GM23338 (cell line): Measurements from ENCODE around the gene PPP2R3B. TPM values are rescaled to one million over a fixed set of nuclear protein-coding genes. Genes with fewer than 3 reads are reported as not detected.

Experiments used
- ATAC-seq: fragments of 200-7000 bp; cut with Tn5 transposase; 3 replicates; pipeline ENCODE4 v1.9.1; 2020
- DNase-seq: peaks from one replicate; pipeline ENCODE4 v3.0.0-alpha.2; 2015; ENCODE audit warnings: low spot score
- H2AFZ ChIP-seq: fragments of 200-600 bp; sonication (generic); 2 replicates; pipeline ENCODE4 v1.8.0; 2016; ENCODE audit warnings: antibody characterized with exemption, mild to moderate bottlenecking, moderate library complexity
- H3F3A ChIP-seq: fragments of 200-600 bp; sonication (generic); replicated peaks from 2 replicates; pipeline ENCODE4 v1.8.0; 2017; ENCODE audit warnings: antibody characterized with exemption, mixed run types, low read depth
- H3K27ac ChIP-seq: fragments of 200-600 bp; sonication (generic); 2 replicates; pipeline ENCODE4 v1.6.1; 2016; ENCODE audit warnings: low read depth
- H3K27me3 ChIP-seq: fragments of 200-600 bp; sonication (generic); 2 replicates; pipeline ENCODE4 v1.8.0; 2016; ENCODE audit warnings: mild to moderate bottlenecking, mixed run types, moderate library complexity; ENCODE audit not compliant: insufficient read depth
- H3K36me3 ChIP-seq: fragments of 200-600 bp; sonication (generic); 2 replicates; pipeline ENCODE4 v1.8.0; 2016; ENCODE audit warnings: mild to moderate bottlenecking; ENCODE audit not compliant: insufficient read depth
- H3K4me1 ChIP-seq: fragments of 200-600 bp; sonication (generic); 2 replicates; pipeline ENCODE4 v1.8.0; 2016; ENCODE audit warnings: mild to moderate bottlenecking, moderate library complexity; ENCODE audit not compliant: insufficient read depth
- H3K4me2 ChIP-seq: fragments of 200-600 bp; sonication (generic); 2 replicates; pipeline ENCODE4 v1.7.1; 2017; ENCODE audit warnings: mixed run types
- H3K4me3 ChIP-seq: fragments of 200-600 bp; sonication (generic); 2 replicates; pipeline ENCODE4 v1.6.1; 2016; ENCODE audit warnings: mixed run types
- H3K79me2 ChIP-seq: fragments of 200-600 bp; sonication (generic); replicated peaks from 2 replicates; pipeline ENCODE4 v1.8.0; 2017; ENCODE audit warnings: mild to moderate bottlenecking; ENCODE audit not compliant: insufficient read depth
- H3K9me2 ChIP-seq: fragments of 200-600 bp; sonication (generic); 2 replicates; pipeline ENCODE4 v1.8.0; 2017; ENCODE audit not compliant: insufficient read depth
- H4K20me1 ChIP-seq: fragments of 200-600 bp; sonication (generic); replicated peaks from 2 replicates; pipeline ENCODE4 v1.8.0; 2017; ENCODE audit warnings: mild to moderate bottlenecking; ENCODE audit not compliant: insufficient read depth
- H3K27ac Mint-ChIP-seq: 2 replicates; pipeline ENCODE4 v1.8.0; 2020; ENCODE audit warnings: inconsistent platforms, mild to moderate bottlenecking, moderate library complexity, mixed read lengths
- H3K27me3 Mint-ChIP-seq: 3 replicates; pipeline ENCODE4 v1.8.0; 2022; ENCODE audit warnings: low read depth, mild to moderate bottlenecking, moderate library complexity, mixed read lengths, inconsistent platforms; ENCODE audit not compliant: insufficient read depth, poor library complexity
- H3K36me3 Mint-ChIP-seq: 3 replicates; pipeline ENCODE4 v1.8.0; 2021; ENCODE audit warnings: low read depth, mild to moderate bottlenecking, inconsistent platforms, moderate library complexity, mixed read lengths
- H3K4me1 Mint-ChIP-seq: 3 replicates; pipeline ENCODE4 v1.8.0; 2020; ENCODE audit warnings: mild to moderate bottlenecking, inconsistent platforms, mixed read lengths
- H3K4me3 Mint-ChIP-seq: 3 replicates; pipeline ENCODE4 v1.8.0; 2021; ENCODE audit warnings: moderate library complexity, mild to moderate bottlenecking, inconsistent platforms, mixed read lengths
- H3K9me3 Mint-ChIP-seq: 3 replicates; pipeline ENCODE4 v1.8.0; 2020; ENCODE audit warnings: moderate library complexity, mild to moderate bottlenecking, inconsistent platforms, mixed read lengths
- CREB1 ChIP-seq: fragments of 250-450 bp; sonication (Bioruptor Pico); IDR thresholded peaks from 2 replicates; pipeline ENCODE4 v1.5.0; 2020; ENCODE audit warnings: low read depth, mild to moderate bottlenecking, moderate library complexity
- CTCF ChIP-seq, 2 experiments: fragments of 200-600 bp in 1 of 2; sonication (generic) in 1 of 2; conservative IDR thresholded peaks; 2 replicates each; pipeline versions ENCODE4 v1.5.1 to v1.6.1; 2016 to 2017; ENCODE audit warnings: antibody characterized with exemption in 2 of 2, low read depth in 2 of 2, mild to moderate bottlenecking in 2 of 2, moderate library complexity in 1 of 2
- ETS1 ChIP-seq: IDR thresholded peaks from 2 replicates; pipeline ENCODE4 v1.6.1; 2016; ENCODE audit warnings: antibody characterized with exemption
- EZH2 ChIP-seq: fragments of 200-600 bp; sonication (generic); IDR thresholded peaks from one replicate; pipeline ENCODE4 v1.8.0; 2017; ENCODE audit warnings: antibody characterized with exemption, mild to moderate bottlenecking, low read depth; ENCODE audit not compliant: unreplicated experiment
- JUNB ChIP-seq: IDR thresholded peaks from one replicate; pipeline ENCODE4 v1.6.1; 2016; ENCODE audit warnings: antibody characterized with exemption; ENCODE audit not compliant: unreplicated experiment
- NANOG ChIP-seq: IDR thresholded peaks from 2 replicates; pipeline ENCODE4 v1.6.1; 2016; ENCODE audit warnings: antibody characterized with exemption, borderline replicate concordance
- REST ChIP-seq: IDR thresholded peaks from one replicate; pipeline ENCODE4 v1.6.1; 2018; ENCODE audit warnings: antibody characterized with exemption; ENCODE audit not compliant: unreplicated experiment
- ZNF114 ChIP-seq: fragments of 250-450 bp; sonication (Bioruptor Pico); IDR thresholded peaks from 2 replicates; pipeline ENCODE4 v1.5.0; 2020; ENCODE audit warnings: mild to moderate bottlenecking, moderate library complexity
- ZNF331 ChIP-seq: fragments of 250-450 bp; sonication (Bioruptor Pico); IDR thresholded peaks from 2 replicates; pipeline ENCODE4 v1.5.0; 2020; ENCODE audit warnings: low read depth, mild to moderate bottlenecking, moderate library complexity
- ZNF462 ChIP-seq: fragments of 250-450 bp; sonication (Bioruptor Pico); IDR thresholded peaks from 2 replicates; pipeline ENCODE4 v1.5.0; 2020; ENCODE audit warnings: mild to moderate bottlenecking, moderate library complexity
- polyA plus RNA-seq: library from polyadenylated mRNA; unstranded; fragments of >200 nt; fragmentation: Nextera tagmentation; extraction: Ambion mirVana; gene quantifications from 2 replicates; pipeline ENCODE4 v1.2.1, GENCODE V29; 2016
- total RNA-seq: library from RNA; depleted of rRNA; stranded (reverse); fragments of >200 nt; shearing (Covaris generic); gene quantifications from 2 replicates; pipeline ENCODE4 v1.2.3, GENCODE V29; 2014

Gene PPP2R3B
- total and polyA plus RNA-seq, 2 experiments from 2014 or later: 50.1 to 104 TPM

GRCh38 chrX:405149-405548 lies 18.4 kb upstream of the PPP2R3B start:
- no peak for TF ChIP-seq JUNB
- no peak for TF ChIP-seq ZNF114 (CRISPR knock-in tag)
- TF ChIP-seq CTCF (conservative IDR thresholded peaks at IDR 0.05; ENCODE audit: low read depth in 2 of 2): no peak
- Histone ChIP-seq H3K4me2 (no peak overlapping the region), H3K36me3 (peaks cover 4% of the 10 kb centered on the region; the same call in 1 of the 2 replicates), H3K4me1 (no peaks in the 10 kb centered on the region), H3K79me2 (no peaks in the 10 kb centered on the region), H4K20me1 (no peaks in the 10 kb centered on the region), H3F3A (no peaks in the 10 kb centered on the region; the same call in none of the 2 replicates), H3K27me3 (no peaks in the 10 kb centered on the region), H2AFZ (no peak overlapping the region), H3K4me3 (no peak overlapping the region), H3K9me2 (no peaks in the 10 kb centered on the region), H3K27ac (no peak overlapping the region)
- Mint-ChIP-seq H3K4me3 (no peak overlapping the region), H3K4me1 (no peaks in the 10 kb centered on the region), H3K36me3 (peaks cover 18% of the 10 kb centered on the region), H3K27me3 (peaks cover 5% of the 10 kb centered on the region), H3K27ac (no peak overlapping the region), H3K9me3 (peaks cover 17% of the 10 kb centered on the region)
- DNase-seq: no peak
- ATAC-seq: no peak

GRCh38 chrX:404656-405055 lies 17.9 kb upstream of the PPP2R3B start:
- no peak overlapping the region for H3K27ac Mint-ChIP-seq
- Histone ChIP-seq H3K27ac (no peak overlapping the region), H3K4me2 (no peak overlapping the region), H2AFZ (no peak overlapping the region), H3K36me3 (peaks cover 4% of the 10 kb centered on the region; the same call in 1 of the 2 replicates), H3K79me2 (no peaks in the 10 kb centered on the region), H4K20me1 (no peaks in the 10 kb centered on the region), H3K4me1 (no peaks in the 10 kb centered on the region), H3F3A (no peaks in the 10 kb centered on the region; the same call in none of the 2 replicates), H3K27me3 (no peaks in the 10 kb centered on the region), H3K9me2 (no peaks in the 10 kb centered on the region), H3K4me3 (no peak overlapping the region)
- no peak for ATAC-seq
- H3K9me3 Mint-ChIP-seq: peaks cover 16% of the 10 kb centered on the region
- peaks cover 5% of the 10 kb centered on the region for H3K27me3 Mint-ChIP-seq
- H3K36me3 Mint-ChIP-seq: peaks cover 18% of the 10 kb centered on the region
- no peak overlapping the region for H3K4me3 Mint-ChIP-seq
- no peaks in the 10 kb centered on the region for H3K4me1 Mint-ChIP-seq
- no peak for DNase-seq
- no peak for TF ChIP-seq ZNF331 (CRISPR knock-in tag)
- no peak for TF ChIP-seq ZNF462 (CRISPR knock-in tag)
- TF ChIP-seq REST: no peak
- TF ChIP-seq NANOG: no peak
- TF ChIP-seq ETS1: no peak
- TF ChIP-seq EZH2: no peak
- no peak for TF ChIP-seq CREB1 (CRISPR knock-in tag)
